Hematopoietic multipotent progenitor cell treated with erythropoietin and hydrocortisone succinate and interleukin-3 and kit ligand, for 4 days (in vitro differentiated cells): ENCODE results near the gene KRTAP1-4.
A peak's percentile ranks its signal among the peaks of the same experiment; 100 is the strongest.
"Not testable (repeated sequence)": the region's sequence is repeated elsewhere in the genome, so short reads cannot be mapped to it uniquely, and the experiment has no call there.

Experiments used
- DNase-seq: peaks from one replicate; pipeline ENCODE4 v3.0.0-alpha.2; 2015

KRTAP1-4 gene

GRCh38 chr17:41029633-41030245 is at the start of gene KRTAP1-4:
KRTAP1-4 (minus strand) TSS chr17:41030195; CDS start chr17:41030078, 117 bp downstream.
- DNase-seq: no peak

GRCh38 chr17:41076788-41077187 is 46.8 kb upstream of the KRTAP1-4 start:
- DNase-seq: no peak

- no peak for DNase-seq
These were observed 43.7 kb upstream of the KRTAP1-4 start for GRCh38 chr17:41073676-41074075.

GRCh38 chr17:41071606-41072360 is 41.8 kb upstream of the KRTAP1-4 start:
- no peak for DNase-seq

DNA sequence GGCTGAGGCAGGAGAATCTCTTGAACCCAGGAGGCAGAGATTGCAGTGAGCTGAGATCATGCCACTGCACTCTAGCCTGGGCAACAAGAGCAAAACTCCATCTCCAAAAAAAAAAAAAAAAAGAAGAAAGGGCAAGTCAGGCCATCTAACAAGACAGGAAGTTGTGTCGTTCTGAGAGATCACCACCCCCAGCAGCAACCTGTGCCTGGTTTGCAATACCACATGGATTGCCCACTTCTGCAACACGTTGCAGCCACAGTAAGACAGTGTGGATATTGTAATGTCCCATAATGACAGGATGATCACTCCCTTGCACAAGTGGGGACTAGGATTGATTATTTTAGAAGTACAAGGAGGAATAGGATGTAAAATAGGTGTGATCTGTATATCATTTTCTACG is 39.0 kb upstream of the KRTAP1-4 start:
- peak; percentile 14 for DNase-seq

DNA sequence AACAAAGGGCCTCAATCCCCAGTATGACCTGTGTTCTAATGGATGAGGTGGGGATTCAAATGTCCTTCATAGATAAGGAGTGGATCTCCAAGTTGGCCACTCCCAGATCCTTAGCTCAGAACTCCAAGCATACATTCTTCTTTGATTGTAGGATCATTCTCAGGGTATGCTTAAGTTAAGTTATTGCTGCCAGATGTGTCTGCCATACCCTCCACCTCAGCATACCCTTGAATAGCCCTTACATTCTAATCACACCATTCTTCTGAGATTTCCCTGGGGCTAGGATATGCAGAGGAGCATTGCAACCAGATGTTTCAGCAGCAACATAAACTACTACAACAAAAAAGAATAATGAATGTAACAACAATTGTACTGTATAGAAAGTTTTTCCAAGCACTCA is 37.3 kb upstream of the KRTAP1-4 start:
- no peak for DNase-seq

DNA sequence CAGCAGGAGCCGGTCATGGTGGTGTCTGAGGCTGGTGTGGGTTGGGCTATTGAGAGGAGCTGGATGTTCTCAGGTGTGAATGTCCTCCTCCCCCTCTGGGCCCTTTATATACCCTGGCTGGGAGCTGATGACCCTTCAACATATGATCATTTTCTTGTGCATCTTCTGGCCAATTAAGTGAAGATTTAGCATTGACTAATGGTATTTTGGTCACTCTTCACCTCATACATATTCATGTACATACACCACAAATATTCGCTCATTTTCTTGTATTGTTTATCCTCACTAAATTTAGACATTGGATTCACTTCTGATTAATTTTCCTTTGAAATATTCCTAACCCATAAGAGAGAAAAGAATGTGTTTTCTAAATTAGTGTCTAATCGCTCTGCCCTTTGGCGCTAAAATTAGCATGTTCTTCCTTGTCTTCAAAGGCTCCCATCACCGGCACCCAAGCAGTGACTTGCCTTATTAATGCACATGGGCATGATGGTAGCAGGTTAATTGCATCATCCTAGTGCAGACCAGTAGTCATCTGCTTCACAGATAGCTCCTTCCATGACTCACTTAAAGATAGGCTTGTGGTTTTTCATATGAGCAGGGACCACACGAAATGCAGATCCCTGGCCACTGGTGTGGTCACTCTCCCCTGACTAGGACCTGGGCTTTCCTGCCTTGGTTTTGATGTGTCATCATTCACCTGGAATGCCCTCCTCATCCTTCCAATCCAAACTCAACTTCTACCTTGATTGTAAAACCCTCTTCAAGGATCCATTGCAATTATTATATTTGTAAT is 36.0 kb upstream of the KRTAP1-4 start, which contains the start of gene KRTAP2-4:
KRTAP2-4 (minus strand) TSS at position 51 of the 796 bp plus-strand sequence; CDS start at position 17, 34 bp downstream.
- DNase-seq: peak; percentile 51

GRCh38 chr17:41065016-41065689 is 35.2 kb upstream of the KRTAP1-4 start:
- not testable (repeated sequence) for DNase-seq

- DNase-seq: peak; percentile 7
These were observed 34.3 kb upstream of the KRTAP1-4 start for GRCh38 chr17:41064301-41064700.

- DNase-seq: no peak
These were observed 33.5 kb upstream of the KRTAP1-4 start for GRCh38 chr17:41063449-41063848.

DNA sequence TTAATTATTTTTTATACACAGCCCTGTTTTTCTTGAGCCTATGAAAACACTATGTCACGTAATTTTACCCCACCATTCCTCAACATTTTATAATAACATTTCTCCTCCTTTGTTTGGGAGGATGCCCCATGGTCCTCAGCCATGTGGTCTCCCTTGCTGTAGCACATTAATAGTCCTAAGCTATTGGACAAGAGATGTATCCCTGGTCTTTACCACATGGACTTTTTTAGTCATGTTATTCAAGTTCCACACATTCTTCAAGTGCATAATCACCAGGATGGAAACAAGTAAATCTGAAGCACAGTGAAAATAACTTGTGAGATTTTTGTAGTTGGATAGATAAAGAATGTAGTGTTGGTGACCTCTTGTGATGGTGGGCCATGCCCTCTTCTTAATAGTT is 32.0 kb upstream of the KRTAP1-4 start:
- no peak for DNase-seq

DNA sequence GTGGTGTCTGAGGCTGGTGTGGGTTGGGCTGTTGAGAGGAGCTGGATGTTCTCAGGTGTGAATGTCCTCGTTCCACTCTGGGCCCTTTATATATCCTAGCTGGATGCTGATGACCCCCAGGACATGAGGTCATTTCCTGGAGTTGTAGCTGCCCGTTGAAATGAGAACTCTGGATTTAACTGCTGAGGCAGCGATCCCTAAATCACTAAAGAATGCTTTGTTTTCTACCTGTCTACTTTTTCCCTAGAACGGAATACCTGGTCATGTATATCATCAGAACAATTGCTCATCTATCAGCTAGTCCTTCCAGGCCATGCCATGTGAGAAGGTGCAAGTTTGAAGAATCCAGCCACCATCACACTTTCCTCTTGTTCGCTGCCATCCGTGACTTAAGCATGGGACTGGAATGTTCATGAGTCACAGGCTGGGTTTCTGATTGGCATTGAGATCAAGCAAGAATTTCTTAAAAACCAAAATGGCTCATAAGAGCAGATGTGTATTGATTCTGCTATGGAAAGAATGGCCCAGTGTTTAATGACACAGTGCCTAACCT is 30.1 kb upstream of the KRTAP1-4 start, which contains the start of gene KRTAP2-3:
KRTAP2-3 (minus strand) TSS at position 63 of the 553 bp plus-strand sequence. CDS start 64 bp downstream, outside the sequence.
- DNase-seq: no peak

- not testable (repeated sequence) for DNase-seq
These were observed 29.5 kb upstream of the KRTAP1-4 start for GRCh38 chr17:41059276-41060051.

- no peak for DNase-seq
These were observed 28.7 kb upstream of the KRTAP1-4 start for GRCh38 chr17:41058741-41059140.

DNA sequence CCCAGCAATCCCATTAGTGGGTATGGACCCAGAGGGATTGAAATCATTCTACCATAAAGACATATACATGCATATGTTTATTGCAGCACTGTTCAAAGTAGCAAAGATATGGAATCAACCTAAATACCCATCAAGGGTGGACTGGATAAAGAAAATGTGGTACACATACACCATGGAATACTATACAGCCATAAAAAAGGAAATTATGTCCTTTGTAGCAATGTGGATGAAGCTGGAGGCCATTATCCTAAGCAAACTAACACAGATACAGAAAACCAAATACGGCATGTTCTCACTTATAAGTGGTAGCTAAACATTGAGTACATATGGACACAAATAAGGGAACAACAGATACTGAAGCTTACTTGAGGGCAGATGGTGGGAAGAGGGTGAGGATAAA is 27.6 kb upstream of the KRTAP1-4 start:
- DNase-seq: no peak

- DNase-seq: not testable (repeated sequence)
These were observed 25.1 kb upstream of the KRTAP1-4 start, which contains the start of gene KRTAP2-2 for GRCh38 chr17:41055130-41055529. KRTAP2-2 (minus strand) TSS chr17:41055230; CDS start chr17:41055211, 19 bp downstream.

- DNase-seq: not testable (repeated sequence)
These were observed 24.6 kb upstream of the KRTAP1-4 start for GRCh38 chr17:41054556-41054955.

DNA sequence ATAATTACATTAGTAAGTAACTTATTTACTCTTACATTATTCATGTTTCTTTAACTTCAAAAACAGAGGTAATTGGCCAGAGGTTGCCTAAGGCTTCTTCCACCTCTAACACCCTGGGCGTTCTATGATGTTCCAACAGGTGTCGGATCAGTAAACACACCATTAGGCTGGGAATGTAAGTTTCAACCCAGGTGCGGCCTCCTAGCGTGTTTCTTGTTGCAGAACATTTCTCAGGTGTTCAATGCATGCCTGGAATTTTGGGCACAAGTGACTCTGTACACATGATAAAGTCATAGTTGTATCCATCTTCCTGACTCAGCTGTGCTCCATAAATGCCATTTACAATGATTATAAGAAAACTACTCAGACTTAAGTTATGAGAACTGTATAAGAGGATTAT is 24.0 kb upstream of the KRTAP1-4 start:
- no peak for DNase-seq

- DNase-seq: no peak
These were observed 22.6 kb upstream of the KRTAP1-4 start for GRCh38 chr17:41052566-41052965.

DNA sequence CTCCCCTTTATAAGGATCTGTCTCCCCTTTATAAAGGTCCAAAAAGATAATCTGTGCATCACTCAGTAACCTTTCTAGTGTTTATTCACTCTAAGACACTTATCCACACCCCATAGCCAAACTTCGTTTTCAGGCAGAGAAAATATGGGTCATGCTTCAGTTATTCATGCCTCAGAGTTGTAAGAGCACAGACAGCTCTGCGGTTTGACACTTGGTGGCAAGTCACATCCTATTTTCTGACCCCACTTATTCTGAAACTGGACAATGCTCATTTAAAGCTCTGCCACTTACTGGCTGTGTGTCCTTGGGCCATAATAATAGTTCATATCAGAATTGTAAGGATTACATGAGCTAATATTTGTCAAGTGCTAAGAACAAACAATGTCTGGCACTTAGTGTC is 19.1 kb upstream of the KRTAP1-4 start:
- no peak for DNase-seq

- no peak for DNase-seq
These were observed 18.4 kb upstream of the KRTAP1-4 start for GRCh38 chr17:41048441-41048840.
